Measurements from ENCODE around the gene GALNT1.

DNA sequence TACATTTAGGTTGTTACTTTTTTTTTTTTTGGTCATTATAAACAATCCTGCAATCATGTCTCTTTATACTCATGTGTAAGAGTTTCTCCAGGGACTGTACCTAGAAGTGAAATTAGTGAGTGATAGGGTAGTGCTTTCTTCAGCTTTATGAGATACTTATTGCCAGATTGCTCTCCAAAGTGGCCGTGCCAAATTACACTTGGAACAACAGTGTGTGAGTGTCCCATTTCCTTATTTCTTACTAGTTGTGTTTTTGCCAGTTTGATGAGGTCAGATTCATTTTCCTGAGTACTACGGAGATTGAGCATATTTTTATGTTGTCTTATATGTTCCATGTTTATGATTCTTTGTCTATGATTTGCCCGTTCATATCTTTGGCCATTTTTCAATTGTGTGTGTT is 39.2 kb downstream of the GALNT1 start:
- no peak for TF ChIP-seq POLR2AphosphoS5 (IDR thresholded peaks at IDR 0.05)
- TF ChIP-seq, protein P1, sequence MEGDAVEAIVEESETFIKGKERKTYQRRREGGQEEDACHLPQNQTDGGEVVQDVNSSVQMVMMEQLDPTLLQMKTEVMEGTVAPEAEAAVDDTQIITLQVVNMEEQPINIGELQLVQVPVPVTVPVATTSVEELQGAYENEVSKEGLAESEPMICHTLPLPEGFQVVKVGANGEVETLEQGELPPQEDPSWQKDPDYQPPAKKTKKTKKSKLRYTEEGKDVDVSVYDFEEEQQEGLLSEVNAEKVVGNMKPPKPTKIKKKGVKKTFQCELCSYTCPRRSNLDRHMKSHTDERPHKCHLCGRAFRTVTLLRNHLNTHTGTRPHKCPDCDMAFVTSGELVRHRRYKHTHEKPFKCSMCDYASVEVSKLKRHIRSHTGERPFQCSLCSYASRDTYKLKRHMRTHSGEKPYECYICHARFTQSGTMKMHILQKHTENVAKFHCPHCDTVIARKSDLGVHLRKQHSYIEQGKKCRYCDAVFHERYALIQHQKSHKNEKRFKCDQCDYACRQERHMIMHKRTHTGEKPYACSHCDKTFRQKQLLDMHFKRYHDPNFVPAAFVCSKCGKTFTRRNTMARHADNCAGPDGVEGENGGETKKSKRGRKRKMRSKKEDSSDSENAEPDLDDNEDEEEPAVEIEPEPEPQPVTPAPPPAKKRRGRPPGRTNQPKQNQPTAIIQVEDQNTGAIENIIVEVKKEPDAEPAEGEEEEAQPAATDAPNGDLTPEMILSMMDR (IDR thresholded peaks at IDR 0.05) = no peak

All from gastroesophageal sphincter (tissue), 3 donors.